B cell (primary cell): ENCODE results near the gene TBX6. TPM values are rescaled to one million over a fixed set of nuclear protein-coding genes. Genes with fewer than 3 reads are reported as not detected.

Experiments
- ATAC-seq: fragments of 200-7000 bp; cut with Tn5 transposase; one replicate; pipeline ENCODE4 v1.10.0; 2021; ENCODE audit warnings: low read depth, mild to moderate bottlenecking, moderate number of reproducible peaks, moderate library complexity
- CTCF ChIA-PET: fragments of 350-600 bp; sonication (Branson Sonifier 250); formaldehyde crosslinking; loops from one replicate; lab custom pipeline; 2021; ENCODE audit warnings: antibody characterized with exemption, inconsistent platforms; lab: Charles Lee
- POLR2A ChIA-PET: fragments of 350-600 bp; sonication (Branson Sonifier 250); formaldehyde crosslinking; loops from one replicate; lab custom pipeline; 2021; ENCODE audit warnings: antibody characterized with exemption; lab: Charles Lee
- DNase-seq: peaks from one replicate; pipeline ENCODE4 v3.0.0; 2013
- H2AFZ ChIP-seq: 2 replicates; pipeline ENCODE4 v1.6.1; 2012; ENCODE audit warnings: mild to moderate bottlenecking, low read depth, low read length; ENCODE audit not compliant: insufficient read depth, poor library complexity, severe bottlenecking
- H3K27ac ChIP-seq, 2 donors: 1 replicate in 1 of 2; 2 replicates in 1 of 2; pipeline ENCODE4 v1.5.1; 2012 to 2013; ENCODE audit warnings: low read length in 2 of 2, mild to moderate bottlenecking in 2 of 2, moderate library complexity in 1 of 2
- H3K27me3 ChIP-seq, 4 experiments: fragments of 200-600 bp in 1 of 4; sonication (generic) in 1 of 4; replicated peaks in 1 of 4; 1 replicate in 2 of 4; 2 replicates in 2 of 4; pipeline versions ENCODE4 v1.6.1 to v1.7.0; 2013 to 2016; ENCODE audit warnings: low read length in 3 of 4, mild to moderate bottlenecking in 2 of 4, mixed read lengths in 1 of 4, moderate library complexity in 1 of 4; ENCODE audit not compliant: insufficient read depth in 4 of 4, control insufficient read depth in 3 of 4; ENCODE audit errors: control extremely low read depth in 1 of 4
- H3K36me3 ChIP-seq, 2 experiments: replicated peaks in 1 of 2; 1 replicate in 1 of 2; 2 replicates in 1 of 2; pipeline versions ENCODE4 v1.6.1 to v1.7.1; 2013; ENCODE audit warnings: low read length in 1 of 2; ENCODE audit not compliant: insufficient read depth in 2 of 2, control insufficient read depth in 1 of 2; ENCODE audit errors: control extremely low read depth in 1 of 2, extremely low read depth in 1 of 2
- H3K4me1 ChIP-seq, 2 donors: fragments of 200-600 bp in 1 of 2; sonication (generic) in 1 of 2; 1 replicate in 1 of 2; 2 replicates in 1 of 2; pipeline versions ENCODE4 v1.5.1 to v1.6.1; 2013 to 2017; ENCODE audit warnings: low read length in 2 of 2; ENCODE audit not compliant: control insufficient read depth in 2 of 2, insufficient read depth in 2 of 2
- H3K4me2 ChIP-seq: replicated peaks from 2 replicates; pipeline ENCODE3; 2012; ENCODE audit warnings: mild to moderate bottlenecking, low read depth, low read length; ENCODE audit not compliant: poor library complexity, severe bottlenecking
- H3K4me3 ChIP-seq, 5 experiments: fragments of 200-600 bp in 1 of 5; sonication (generic) in 1 of 5; 1 replicate in 3 of 5; 2 replicates in 2 of 5; pipeline versions ENCODE4 v1.5.1 to v1.7.0; 2011 to 2016; ENCODE audit warnings: low read length in 4 of 5, mild to moderate bottlenecking in 4 of 5, low read depth in 2 of 5, control low read depth in 1 of 5, moderate library complexity in 1 of 5; ENCODE audit not compliant: insufficient read depth in 1 of 5; ENCODE audit errors: control extremely low read depth in 1 of 5, extremely low read depth in 1 of 5
- H3K79me2 ChIP-seq: fragments of 200-600 bp; sonication (generic); one replicate; pipeline ENCODE4 v1.6.0; 2016; ENCODE audit warnings: low read length; ENCODE audit not compliant: control insufficient read depth, insufficient read depth
- H3K9ac ChIP-seq: fragments of 200-600 bp; sonication (generic); 2 replicates; pipeline ENCODE4 v1.6.1; 2017; ENCODE audit warnings: mild to moderate bottlenecking, low read length, moderate library complexity
- H3K9me3 ChIP-seq, 3 donors: one replicate each; pipeline versions ENCODE4 v1.6.1 to v1.7.1; 2013; ENCODE audit warnings: low read length in 2 of 3; ENCODE audit not compliant: control insufficient read depth in 2 of 3, insufficient read depth in 1 of 3; ENCODE audit errors: control extremely low read depth in 1 of 3
- H4K20me1 ChIP-seq: 2 replicates; pipeline ENCODE4 v1.6.0; 2012; ENCODE audit warnings: mild to moderate bottlenecking, low read length; ENCODE audit not compliant: insufficient read depth, control insufficient read depth, poor library complexity, severe bottlenecking
- H3K27ac Mint-ChIP-seq: one replicate; pipeline ENCODE4 v1.8.0; 2021; ENCODE audit warnings: mixed read lengths
- H3K27me3 Mint-ChIP-seq: one replicate; pipeline ENCODE4 v1.8.0; 2021; ENCODE audit warnings: mixed read lengths
- H3K4me1 Mint-ChIP-seq: one replicate; pipeline ENCODE4 v1.8.0; 2021; ENCODE audit warnings: mixed read lengths
- H3K4me3 Mint-ChIP-seq: one replicate; pipeline ENCODE4 v1.8.0; 2021; ENCODE audit warnings: mixed read lengths
- H3K9me3 Mint-ChIP-seq: one replicate; pipeline ENCODE4 v1.8.0; 2022; ENCODE audit warnings: mixed read lengths; ENCODE audit not compliant: insufficient read depth
- EZH2 ChIP-seq: IDR thresholded peaks from 2 replicates; pipeline ENCODE4 v1.6.1; 2012; ENCODE audit warnings: borderline replicate concordance, low read depth, mild to moderate bottlenecking, moderate library complexity, low read length; ENCODE audit not compliant: insufficient read depth, poor library complexity, severe bottlenecking
- WGBS: methylation state at CpG from one replicate; pipeline ENCODE4 v1.1.5; 2013; ENCODE audit warnings: missing lambda C conversion rate; ENCODE audit not compliant: insufficient coverage; 5-methylcytosine and 5-hydroxymethylcytosine counted together
- intact Hi-C: fragments of 100-400 bp; cut with micrococcal nuclease; formaldehyde crosslinking; loops from one replicate; pipeline ENCODE4 v1.10.0; 2022
- polyA plus RNA-seq: library from polyadenylated mRNA; depleted of rRNA; stranded (reverse); fragments of >200 nt; gene quantifications from 2 replicates; pipeline ENCODE4 v1.2.3, GENCODE V29; 2012
- total RNA-seq, 2 donors: library from RNA; stranded (reverse); fragments of 120-200 nt in 1 of 2; gene quantifications; 1 replicate in 1 of 2; 2 replicates in 1 of 2; pipeline versions ENCODE4 v1.2.3 to v1.2.4, GENCODE V29; 2013 to 2022
- TF ChIP-seq, protein P1 (sequence below): fragments of 200-600 bp; IDR thresholded peaks from one replicate; pipeline ENCODE4 v1.8.0; 2022; ENCODE audit warnings: antibody characterized with exemption, mild to moderate bottlenecking

Gene TBX6
- total and polyA plus RNA-seq, 2 donors (not counting 1 experiment from before 2014, with no cell fraction given): 1.4 to 5.4 TPM

GRCh38 chr16:30076276-30076791, 15.4 kb downstream of the TBX6 start:
- ATAC-seq: peak; percentile 37

More at GRCh38 chr16:30076276-30076791, 15.4 kb downstream of the TBX6 start:
- Histone ChIP-seq H3K9me3 (no peaks in the 10 kb centered on the region), H3K9ac (peak overlapping the region; percentile 97), H3K4me3 (peak overlapping the region; percentile 65 to 98 (median 90)), H3K27me3 (no peaks in the 10 kb centered on the region), H2AFZ (peak overlapping the region; percentile 94), H3K79me2 (peaks cover 59% of the 10 kb centered on the region), H3K36me3 (peaks cover 3 to 54% of the 10 kb centered on the region in 2 experiments), H4K20me1 (peaks cover 42% of the 10 kb centered on the region), H3K27ac (peak overlapping the region; percentile 67 to 90), H3K4me2 (peak overlapping the region; percentile 93), H3K4me1 (peaks cover 14 to 25% of the 10 kb centered on the region in 2 donors)
- Mint-ChIP-seq H3K27ac (peak overlapping the region; percentile 98), H3K27me3 (no peaks in the 10 kb centered on the region), H3K9me3 (no peaks in the 10 kb centered on the region), H3K4me3 (peak overlapping the region; percentile 98), H3K4me1 (peaks cover 31% of the 10 kb centered on the region)
- CTCF ChIA-PET: interaction anchor here (0.8 to 2.6 kb wide), 4 partner anchors 10 to 333 kb away, joined by 3 to 20 read pairs (median 4); partner anchors contain the start of gene TBX6
- DNase-seq: no peak
- intact Hi-C loops: no loop called here
- POLR2A ChIA-PET: interaction anchor here (1.2 to 1.6 kb wide), 3 partner anchors 11 to 16 kb away, joined by 3 to 9 read pairs (median 7); partner anchors contain the start of genes ALDOA and TBX6
- TF ChIP-seq, protein P1, sequence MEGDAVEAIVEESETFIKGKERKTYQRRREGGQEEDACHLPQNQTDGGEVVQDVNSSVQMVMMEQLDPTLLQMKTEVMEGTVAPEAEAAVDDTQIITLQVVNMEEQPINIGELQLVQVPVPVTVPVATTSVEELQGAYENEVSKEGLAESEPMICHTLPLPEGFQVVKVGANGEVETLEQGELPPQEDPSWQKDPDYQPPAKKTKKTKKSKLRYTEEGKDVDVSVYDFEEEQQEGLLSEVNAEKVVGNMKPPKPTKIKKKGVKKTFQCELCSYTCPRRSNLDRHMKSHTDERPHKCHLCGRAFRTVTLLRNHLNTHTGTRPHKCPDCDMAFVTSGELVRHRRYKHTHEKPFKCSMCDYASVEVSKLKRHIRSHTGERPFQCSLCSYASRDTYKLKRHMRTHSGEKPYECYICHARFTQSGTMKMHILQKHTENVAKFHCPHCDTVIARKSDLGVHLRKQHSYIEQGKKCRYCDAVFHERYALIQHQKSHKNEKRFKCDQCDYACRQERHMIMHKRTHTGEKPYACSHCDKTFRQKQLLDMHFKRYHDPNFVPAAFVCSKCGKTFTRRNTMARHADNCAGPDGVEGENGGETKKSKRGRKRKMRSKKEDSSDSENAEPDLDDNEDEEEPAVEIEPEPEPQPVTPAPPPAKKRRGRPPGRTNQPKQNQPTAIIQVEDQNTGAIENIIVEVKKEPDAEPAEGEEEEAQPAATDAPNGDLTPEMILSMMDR: no peak
- TF ChIP-seq EZH2: no peak
- WGBS: 1% methylated on average over 32 of the region's 33 CpGs
